Activated CD4-positive, alpha-beta T cell treated with anti-CD3 and anti-CD28 coated beads, Interleukin-10, Interleukin-2, amounts not matched to agents 100 ng/mL and 50 ng/mL, durations not matched to agents 16 hours and 8 hours (primary cell): ENCODE data around the gene ABCB9.
"Not testable (repeated sequence)": the region's sequence is repeated elsewhere in the genome, so short reads cannot be mapped to it uniquely, and the experiment has no call there.

ENCODE experiments used
- DNase-seq: peaks from one replicate; pipeline ENCODE4 v3.0.0-alpha.2; 2020

The ABCB9 gene

GRCh38 chr12:122934722-122935121 lies 31.5 kb downstream of the ABCB9 start:
- DNase-seq = no peak

DNA sequence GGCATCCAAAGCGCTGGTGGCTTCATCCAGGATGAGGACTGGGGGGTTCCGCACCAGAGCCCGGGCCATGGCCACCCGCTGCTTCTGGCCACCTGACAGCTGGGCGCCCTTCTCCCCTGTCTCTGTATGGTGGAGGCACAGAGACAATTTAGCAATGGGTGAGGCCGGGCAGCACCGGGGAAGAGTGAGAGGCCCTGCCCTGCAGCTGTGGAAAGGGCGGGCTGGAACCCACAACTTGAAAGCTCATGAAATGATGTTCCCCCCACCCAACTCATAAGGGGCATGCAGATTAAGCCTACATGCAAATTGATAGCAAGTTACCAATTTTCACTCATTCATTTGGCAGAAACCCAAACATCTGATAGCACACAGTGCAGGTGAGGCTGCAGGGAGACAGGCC lies 34.1 kb downstream of the ABCB9 start:
- no peak for DNase-seq

- no peak for DNase-seq
These were observed 36.5 kb downstream of the ABCB9 start for GRCh38 chr12:122929812-122930211.

DNA sequence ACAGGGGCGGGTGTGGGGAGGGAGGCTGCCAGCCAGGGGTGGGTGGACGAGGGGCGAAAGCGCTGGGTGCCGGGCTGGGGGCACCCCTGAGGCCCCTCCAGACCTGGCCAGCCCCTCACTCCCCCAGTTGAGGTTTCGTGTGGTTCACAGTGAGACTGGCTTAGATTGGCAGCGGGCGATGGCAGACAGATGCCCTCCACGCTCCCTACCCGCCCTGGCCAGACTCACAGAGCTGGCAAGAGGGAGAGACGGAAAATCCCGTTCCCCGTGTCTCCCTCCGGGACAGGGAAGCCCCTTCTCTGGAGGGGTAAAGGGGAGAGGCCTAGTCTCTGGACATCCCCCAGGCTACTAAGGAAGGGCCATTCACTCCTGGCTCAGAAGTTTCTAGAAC lies 37.1 kb downstream of the ABCB9 start:
- DNase-seq = no peak

- no peak for DNase-seq
These were observed 37.7 kb downstream of the ABCB9 start for GRCh38 chr12:122928404-122929147.

DNA sequence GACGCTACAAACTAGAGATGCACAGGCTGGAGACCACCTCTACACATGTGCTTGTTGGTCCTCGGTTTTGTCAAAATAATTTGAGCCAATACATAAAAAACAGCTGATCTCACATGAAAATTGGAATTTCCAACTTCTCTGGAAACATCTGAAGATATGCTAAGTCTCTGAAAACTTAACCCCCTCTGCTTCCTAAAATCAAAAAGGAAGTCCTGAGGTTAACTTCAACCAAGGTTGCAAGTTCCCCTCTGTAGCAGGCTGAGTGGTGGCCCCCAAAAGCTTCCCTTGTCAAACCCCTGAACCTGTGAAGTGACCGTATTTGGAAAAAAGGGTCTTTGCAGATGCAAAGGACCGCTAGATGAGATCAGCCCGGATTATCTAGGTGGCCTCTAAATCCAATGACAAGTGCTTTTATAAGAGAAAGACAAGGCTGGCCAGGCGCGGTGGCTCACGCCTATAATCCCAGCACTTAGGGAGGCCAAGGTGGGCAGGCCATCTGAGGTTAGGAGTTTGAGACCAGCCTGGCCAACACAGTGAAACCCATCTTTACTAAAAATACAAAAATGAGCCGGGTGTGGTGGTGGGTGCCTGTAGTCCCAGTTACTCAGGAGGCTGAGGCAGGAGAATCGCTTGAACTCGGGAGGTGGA lies 38.4 kb downstream of the ABCB9 start:
- no peak for DNase-seq

DNA sequence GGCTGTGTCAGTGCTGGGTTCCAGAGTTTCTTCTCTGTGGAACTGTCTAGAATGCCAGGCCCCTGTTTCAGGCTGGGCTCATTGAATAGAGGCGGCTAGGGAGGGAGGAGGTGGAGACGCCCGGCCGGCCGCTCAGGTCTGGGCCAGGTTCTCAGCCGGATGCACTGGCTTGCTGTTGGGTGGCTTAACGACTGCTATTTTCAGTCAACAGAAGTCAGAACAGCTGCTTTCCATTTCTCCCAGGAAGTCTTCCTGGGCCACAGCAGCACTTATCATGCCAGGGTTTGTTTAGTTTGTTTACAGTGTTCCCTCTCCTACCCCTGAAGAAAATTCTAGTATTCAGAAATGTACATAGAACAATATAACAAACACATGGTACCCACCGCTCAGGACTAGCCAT lies 44.3 kb downstream of the ABCB9 start:
- DNase-seq = no peak

- DNase-seq = no peak
These were observed 45.6 kb downstream of the ABCB9 start for GRCh38 chr12:122920687-122921086.

DNA sequence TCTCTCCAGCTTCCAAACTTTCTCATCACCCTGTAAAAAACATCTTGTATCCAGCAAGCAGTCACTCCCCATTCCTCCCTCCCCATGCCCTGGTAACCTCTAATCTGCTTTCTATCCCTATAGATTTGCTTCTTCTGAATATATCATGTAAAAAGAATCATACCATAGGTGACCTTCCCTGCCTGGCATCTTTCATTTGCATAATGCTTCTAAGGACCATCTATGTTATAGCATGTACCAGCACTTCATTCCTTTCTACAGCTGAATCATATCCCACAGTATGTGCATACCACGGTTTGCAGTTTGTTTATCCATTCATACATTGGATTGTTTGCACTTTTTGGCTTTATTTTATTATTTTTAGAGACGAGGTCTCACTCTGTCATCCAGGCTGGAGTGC lies 47.4 kb downstream of the ABCB9 start:
- DNase-seq = no peak

- no peak for DNase-seq
These were observed 48.6 kb downstream of the ABCB9 start for GRCh38 chr12:122917507-122918121.

DNA sequence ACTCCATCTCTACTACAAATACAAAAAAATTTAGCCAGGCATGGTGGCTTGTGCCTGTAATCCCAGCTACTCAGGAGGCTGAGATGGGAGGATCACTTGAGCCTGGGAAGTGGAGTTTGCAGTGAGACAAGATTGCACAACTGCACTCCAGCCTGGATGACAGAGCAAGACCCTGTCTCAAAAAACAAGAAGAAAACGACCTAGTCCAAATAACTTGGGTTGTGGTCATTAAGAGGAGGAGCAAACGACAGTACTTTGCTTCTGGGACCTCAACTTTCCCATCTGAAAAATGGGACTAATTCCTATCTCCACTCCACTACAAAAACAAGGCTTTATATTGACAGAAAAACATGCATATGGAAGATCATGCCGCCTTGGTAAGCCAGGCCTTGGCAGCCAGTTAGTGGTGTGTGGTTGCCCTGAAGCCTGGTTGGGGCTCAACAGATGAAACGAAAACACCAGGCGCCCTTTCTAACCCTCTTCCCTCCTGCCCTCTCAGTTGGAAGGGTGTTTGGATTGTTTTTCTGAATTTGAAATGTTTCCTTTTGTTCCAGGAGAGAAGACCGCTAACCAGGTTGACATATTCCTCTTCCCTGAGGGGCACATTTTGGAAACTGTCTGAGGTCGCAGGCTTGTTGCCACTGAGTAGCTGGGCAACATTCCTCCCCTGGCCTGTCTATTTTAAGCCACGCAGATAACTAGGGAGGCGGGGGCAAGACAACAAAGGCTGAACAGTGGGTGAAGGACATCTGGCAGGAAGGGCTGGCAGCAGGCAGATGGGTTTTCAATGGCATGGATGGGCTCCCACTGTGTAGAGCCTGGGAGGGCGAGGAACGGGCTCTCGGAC lies 56.6 kb downstream of the ABCB9 start:
- no peak for DNase-seq

GRCh38 chr12:122908915-122909314 lies 57.3 kb downstream of the ABCB9 start:
- no peak for DNase-seq

GRCh38 chr12:122905258-122905657 lies 61.0 kb downstream of the ABCB9 start:
- not testable (repeated sequence) for DNase-seq

- DNase-seq = no peak
These were observed 62.6 kb downstream of the ABCB9 start for GRCh38 chr12:122903693-122904034.

DNA sequence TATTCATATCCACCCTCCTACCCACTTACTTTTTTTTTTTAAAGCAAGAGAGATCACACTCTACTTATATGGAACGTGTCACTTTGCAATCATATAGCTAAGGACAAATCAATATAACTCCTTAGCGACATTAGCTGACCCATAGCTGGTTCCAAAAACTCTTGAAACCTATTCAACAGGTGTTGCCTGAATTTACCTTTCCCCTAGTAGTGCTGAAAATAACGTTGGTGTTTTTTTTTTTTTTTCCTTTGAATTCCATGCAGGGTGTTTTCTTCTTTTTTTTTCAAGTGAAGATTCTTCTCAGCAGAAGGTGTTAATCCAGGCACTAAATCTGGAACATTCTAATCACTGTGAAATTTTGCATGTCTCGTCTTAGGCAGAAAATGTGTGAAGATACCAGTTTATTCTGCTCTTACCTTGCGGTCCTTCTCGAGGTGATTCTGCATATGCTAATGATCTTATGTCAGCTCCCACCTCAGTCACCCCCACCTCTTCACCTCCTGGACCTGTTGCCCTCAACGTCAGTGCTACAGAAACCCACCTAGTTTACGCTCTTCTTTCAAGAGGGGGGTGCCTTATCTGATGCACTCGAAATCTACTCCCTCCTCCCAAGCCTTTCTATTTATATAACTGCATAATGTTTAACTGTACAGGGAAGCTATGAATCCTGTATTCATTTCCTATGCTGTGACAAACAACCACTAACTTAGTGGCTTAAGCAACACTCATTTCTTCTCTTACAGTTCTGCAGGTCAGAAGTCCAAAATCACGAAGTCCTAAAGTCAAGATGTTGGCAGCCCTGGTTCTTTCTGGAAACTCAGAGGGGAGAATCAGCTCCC lies 63.2 kb downstream of the ABCB9 start:
- no peak for DNase-seq

DNA sequence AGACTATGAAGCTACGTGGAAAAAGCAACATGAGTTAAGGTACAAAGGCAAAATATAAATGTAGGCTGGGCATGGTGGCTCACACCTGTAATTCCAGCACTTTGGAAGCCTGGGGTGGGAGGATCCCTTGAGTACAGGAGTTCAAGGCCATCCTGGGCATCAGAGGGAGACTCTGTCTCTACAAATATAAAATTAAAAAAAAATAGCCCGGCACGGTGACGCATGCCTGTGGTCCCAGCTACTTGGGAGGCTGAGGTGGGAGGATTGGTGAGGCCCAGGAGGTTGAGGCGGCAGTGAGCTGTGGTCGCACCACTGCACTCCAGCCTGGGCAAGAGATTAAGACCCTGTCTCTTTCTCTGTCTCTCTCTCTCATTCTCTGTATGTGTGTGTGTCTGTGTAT lies 66.4 kb downstream of the ABCB9 start:
- DNase-seq = no peak

DNA sequence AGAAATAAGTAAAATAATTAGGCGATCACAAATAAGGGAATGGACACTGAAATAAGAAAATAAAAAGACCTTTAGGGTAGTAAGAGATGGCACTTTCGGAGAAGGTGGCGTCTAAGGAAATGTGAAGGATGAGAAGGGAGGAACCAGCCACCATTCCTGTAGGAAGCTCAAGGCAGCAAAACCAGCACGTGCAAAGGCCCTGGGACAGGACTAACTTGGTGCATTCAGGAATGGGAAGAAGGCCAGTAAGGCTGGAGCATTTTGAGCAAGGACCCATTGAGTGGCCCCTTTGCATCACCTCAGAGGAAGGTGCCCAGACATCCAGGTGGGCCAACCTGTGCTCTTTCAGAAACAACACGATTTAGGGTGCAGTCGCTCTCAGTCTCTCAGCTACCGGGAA lies 69.6 kb downstream of the ABCB9 start:
- no peak for DNase-seq

- peak; percentile 85 for DNase-seq
These were observed 70.3 kb downstream of the ABCB9 start, which contains the start of gene VPS37B for GRCh38 chr12:122895704-122896636. Gene VPS37B, minus strand, starts transcription at chr12:122896124. Its CDS starts 62 bp downstream, at chr12:122896062.

DNA sequence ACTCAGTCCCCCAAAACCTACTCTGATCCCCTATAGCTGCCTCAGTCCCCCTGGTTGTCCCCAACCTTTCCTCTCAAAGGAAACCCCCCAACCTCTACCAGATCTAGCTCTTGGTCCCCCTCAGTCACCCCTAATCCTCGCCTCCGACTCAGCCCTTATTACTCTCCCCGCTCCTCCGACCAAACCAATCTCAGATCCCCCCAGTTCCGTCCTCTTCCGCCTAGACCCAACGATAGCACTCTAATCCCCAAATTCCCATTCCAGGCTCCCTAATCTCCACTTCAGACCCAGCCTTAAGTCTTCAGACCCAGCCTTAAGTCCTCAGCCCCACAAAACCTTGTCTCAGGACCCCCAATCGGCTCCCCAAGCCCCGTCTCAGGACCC lies 71.0 kb downstream of the ABCB9 start:
- no peak for DNase-seq

DNA sequence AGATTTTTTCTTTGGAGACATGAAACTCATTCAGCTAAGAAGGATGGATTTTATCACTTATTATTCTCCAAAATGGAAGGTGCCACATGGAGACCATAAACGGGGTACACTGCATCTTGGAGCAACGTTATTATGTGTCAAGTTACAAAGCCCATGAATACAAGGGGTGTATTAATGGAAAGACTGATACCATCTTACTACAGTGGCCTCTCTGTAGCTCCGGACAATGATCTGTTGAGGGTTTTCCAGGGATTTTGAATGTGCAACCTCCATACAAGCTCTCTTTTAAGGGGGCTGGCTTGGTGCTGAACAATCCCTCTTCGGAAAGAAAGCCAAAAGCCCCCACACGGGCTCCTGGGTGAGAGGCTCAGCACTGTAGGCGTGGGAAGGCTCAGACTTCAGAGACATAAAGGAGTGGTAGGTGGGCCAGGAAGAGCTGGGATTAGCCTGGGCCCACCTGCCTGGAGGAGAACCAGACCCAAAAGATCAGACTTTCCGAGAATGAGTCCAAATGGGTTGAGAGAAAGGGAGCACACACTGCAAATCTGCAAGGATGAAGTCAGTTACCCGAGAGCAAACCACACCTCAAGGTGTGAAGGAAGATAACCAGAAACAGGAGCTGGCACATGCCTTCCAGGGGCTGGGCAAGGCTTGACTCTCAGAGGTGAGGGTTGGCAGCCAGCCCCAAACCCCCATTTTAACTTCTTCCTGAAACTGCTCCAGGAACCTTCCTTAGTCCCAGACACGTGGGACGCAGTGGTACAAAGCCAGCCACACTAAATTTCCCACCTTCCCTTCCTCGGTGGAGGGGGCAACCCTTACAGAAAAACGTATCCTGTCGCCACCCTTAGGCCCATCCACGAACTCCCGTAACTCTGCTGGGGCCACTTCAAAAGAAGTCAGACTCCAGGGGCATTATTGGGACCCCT lies 71.8 kb downstream of the ABCB9 start:
- DNase-seq = peak; percentile 56
